IMR-90 (cell line): ENCODE data around the gene ELOVL2. TPM values are rescaled to one million over a fixed set of nuclear protein-coding genes. Genes with fewer than 3 reads are reported as not detected.

Experiments used
- ATAC-seq: fragments of 200-7000 bp; cut with Tn5 transposase; 2 replicates; pipeline ENCODE4 v1.9.1; 2020; ENCODE audit warnings: low read depth, mild to moderate bottlenecking, moderate library complexity
- BruUV-seq: library from RNA; stranded (reverse); fragments of 400-500 nt; replicated peaks from 2 replicates; lab custom pipeline; 2021; lab: Mats Ljungman, UMichigan
- CTCF ChIA-PET: fragments of 300-600 bp; formaldehyde crosslinking; extraction: SDS; loops from one replicate; lab custom pipeline; 2021; ENCODE audit warnings: antibody characterized with exemption; lab: Yijun Ruan, JAX
- POLR2A ChIA-PET: fragments of 300-600 bp; sonication (Branson Sonifier 250); formaldehyde crosslinking; loops from one replicate; lab custom pipeline; 2022; ENCODE audit warnings: antibody characterized with exemption; ENCODE audit not compliant: unreplicated experiment; lab: Charles Lee
- DNase-seq: peaks from one replicate; pipeline ENCODE4 v3.0.0; 2013
- H2AFZ ChIP-seq: replicated peaks from 2 replicates; pipeline ENCODE3; 2013; ENCODE audit warnings: low read length, mild to moderate bottlenecking; ENCODE audit not compliant: poor library complexity
- H2AK5ac ChIP-seq: 2 replicates; pipeline ENCODE4 v1.6.1; 2013; ENCODE audit warnings: low read depth, low read length, inconsistent platforms
- H2AK9ac ChIP-seq: replicated peaks from 2 replicates; pipeline ENCODE3; 2013; ENCODE audit warnings: mild to moderate bottlenecking, low read depth, low read length, moderate library complexity; ENCODE audit not compliant: poor library complexity
- H2BK120ac ChIP-seq: 2 replicates; pipeline ENCODE4 v1.6.1; 2013; ENCODE audit warnings: low read depth, low read length, inconsistent platforms
- H2BK15ac ChIP-seq: 3 replicates; pipeline ENCODE4 v1.6.1; 2013; ENCODE audit warnings: low read depth, low read length, inconsistent platforms
- H2BK20ac ChIP-seq: 2 replicates; pipeline ENCODE4 v1.6.1; 2013; ENCODE audit warnings: low read depth, mild to moderate bottlenecking, inconsistent platforms, low read length, moderate library complexity
- H2BK5ac ChIP-seq: 2 replicates; pipeline ENCODE4 v1.6.1; 2013; ENCODE audit warnings: mild to moderate bottlenecking, low read depth, low read length, inconsistent platforms; ENCODE audit not compliant: poor library complexity, severe bottlenecking
- H3K14ac ChIP-seq: replicated peaks from 2 replicates; pipeline ENCODE4 v1.6.1; 2013; ENCODE audit warnings: low read depth, low read length, inconsistent platforms
- H3K18ac ChIP-seq: 2 replicates; pipeline ENCODE4 v1.6.1; 2013; ENCODE audit warnings: low read depth, low read length, control low read depth
- H3K23ac ChIP-seq: 2 replicates; pipeline ENCODE4 v1.6.1; 2013; ENCODE audit warnings: low read depth, low read length, inconsistent platforms
- H3K27ac ChIP-seq: 2 replicates; pipeline ENCODE4 v1.5.1; 2013; ENCODE audit warnings: mild to moderate bottlenecking, control low read depth, low read length; ENCODE audit not compliant: insufficient read depth
- H3K27me3 ChIP-seq: 2 replicates; pipeline ENCODE4 v1.6.1; 2013; ENCODE audit warnings: low read length; ENCODE audit not compliant: control insufficient read depth, insufficient read depth
- H3K36me3 ChIP-seq: 2 replicates; pipeline ENCODE4 v1.6.1; 2013; ENCODE audit warnings: low read length, mixed read lengths; ENCODE audit not compliant: control insufficient read depth, insufficient read depth
- H3K4ac ChIP-seq: 2 replicates; pipeline ENCODE4 v1.6.1; 2013; ENCODE audit warnings: low read depth, low read length, inconsistent platforms
- H3K4me1 ChIP-seq: 2 replicates; pipeline ENCODE4 v1.6.1; 2013; ENCODE audit warnings: low read length, mixed read lengths; ENCODE audit not compliant: control insufficient read depth, insufficient read depth
- H3K4me2 ChIP-seq: 2 replicates; pipeline ENCODE4 v1.6.1; 2013; ENCODE audit warnings: low read depth, mild to moderate bottlenecking, control low read depth, low read length, moderate library complexity
- H3K4me3 ChIP-seq: 2 replicates; pipeline ENCODE4 v1.5.1; 2013; ENCODE audit warnings: low read depth, mild to moderate bottlenecking, control low read depth, low read length, moderate library complexity; ENCODE audit not compliant: insufficient read depth
- H3K56ac ChIP-seq: 2 replicates; pipeline ENCODE4 v1.6.1; 2013; ENCODE audit warnings: low read length, inconsistent platforms; ENCODE audit not compliant: insufficient read depth; ENCODE audit errors: extremely low read depth
- H3K79me1 ChIP-seq, 2 experiments: 2 replicates each; pipeline ENCODE4 v1.6.1; 2013; ENCODE audit warnings: low read length in 2 of 2, inconsistent platforms in 1 of 2, low read depth in 1 of 2
- H3K9ac ChIP-seq: 2 replicates; pipeline ENCODE4 v1.6.1; 2013; ENCODE audit warnings: low read depth, low read length, control low read depth
- H3K9me1 ChIP-seq: 2 replicates; pipeline ENCODE4 v1.6.1; 2013; ENCODE audit warnings: low read length, inconsistent platforms; ENCODE audit not compliant: insufficient read depth
- H3K9me3 ChIP-seq: 2 replicates; pipeline ENCODE4 v1.6.1; 2013; ENCODE audit warnings: low read length; ENCODE audit not compliant: control insufficient read depth, insufficient read depth
- H4K20me1 ChIP-seq: 2 replicates; pipeline ENCODE4 v1.6.1; 2013; ENCODE audit warnings: low read length, inconsistent platforms; ENCODE audit not compliant: insufficient read depth
- H4K5ac ChIP-seq: 2 replicates; pipeline ENCODE4 v1.6.1; 2013; ENCODE audit warnings: mild to moderate bottlenecking, low read depth, low read length, control low read depth
- H4K8ac ChIP-seq, 2 experiments: 2 replicates each; pipeline ENCODE4 v1.6.1; 2013; ENCODE audit warnings: low read depth in 2 of 2, low read length in 2 of 2, control low read depth in 1 of 2, inconsistent platforms in 1 of 2
- H4K91ac ChIP-seq: 2 replicates; pipeline ENCODE4 v1.6.1; 2013; ENCODE audit warnings: low read depth, low read length, inconsistent platforms; ENCODE audit not compliant: insufficient read depth
- CEBPB ChIP-seq: IDR thresholded peaks from 2 replicates; pipeline ENCODE4 v1.6.1; 2012; ENCODE audit warnings: low read depth, low read length, improper control_type of control experiment
- CHD1 ChIP-seq: IDR thresholded peaks from 2 replicates; pipeline ENCODE4 v1.6.1; 2012; ENCODE audit warnings: low read depth, low read length, improper control_type of control experiment
- CTCF ChIP-seq: conservative IDR thresholded peaks from 2 replicates; pipeline ENCODE4 v1.5.1; 2012; ENCODE audit warnings: mild to moderate bottlenecking, low read depth, low read length, improper control_type of control experiment
- ELK1 ChIP-seq: fragments of 150-350 bp; IDR thresholded peaks from 2 replicates; pipeline ENCODE4 v1.6.1; 2016; ENCODE audit warnings: low read depth, mild to moderate bottlenecking, low read length, moderate library complexity, borderline replicate concordance
- FOS ChIP-seq: fragments of 150-350 bp; IDR thresholded peaks from 2 replicates; pipeline ENCODE4 v1.6.1; 2016; ENCODE audit warnings: low read depth, low read length
- MXI1 ChIP-seq: IDR thresholded peaks from 2 replicates; pipeline ENCODE4 v1.6.1; 2012; ENCODE audit warnings: low read depth, mild to moderate bottlenecking, low read length, moderate library complexity, borderline replicate concordance
- POLR2A ChIP-seq: IDR thresholded peaks from 2 replicates; pipeline ENCODE4 v1.6.1; 2012; ENCODE audit warnings: mild to moderate bottlenecking, low read depth, low read length
- RCOR1 ChIP-seq: IDR thresholded peaks from 2 replicates; pipeline ENCODE4 v1.6.1; 2012; ENCODE audit warnings: mild to moderate bottlenecking, low read length, improper control_type of control experiment; ENCODE audit not compliant: insufficient replicate concordance
- SMC3 ChIP-seq: fragments of 150-350 bp; IDR thresholded peaks from 2 replicates; pipeline ENCODE4 v1.6.1; 2016; ENCODE audit warnings: low read depth, mild to moderate bottlenecking, antibody characterized with exemption, low read length, moderate library complexity
- WGBS, 2 experiments: methylation state at CpG; one replicate each; pipeline versions ENCODE4 v1.1.5 to v1.1.7; 2013; ENCODE audit warnings: missing lambda C conversion rate in 2 of 2; ENCODE audit not compliant: insufficient read length in 1 of 2; ENCODE audit errors: extremely low coverage in 2 of 2; 5-methylcytosine and 5-hydroxymethylcytosine counted together
- dilution Hi-C: fragments of 300-500 bp; cut with HindIII; formaldehyde crosslinking; loops from one replicate; pipeline ENCODE4 v1.14.3; 2018; ENCODE audit warnings: low sequenced_read_pairs; ENCODE audit not compliant: unreplicated experiment
- in situ Hi-C: fragments of 300-500 bp; cut with MboI; formaldehyde crosslinking; loops from 3 replicates; pipeline ENCODE4 v1.14.3; 2019; ENCODE audit warnings: low sequenced_read_pairs, inconsistent platforms, mixed read lengths
- intact Hi-C: fragments of 100-400 bp; cut with micrococcal nuclease; formaldehyde crosslinking; loops from 2 replicates; pipeline ENCODE4 v1.10.0; 2022
- polyA plus RNA-seq, 3 experiments: library from polyadenylated mRNA; depleted of rRNA; stranded (reverse); fragments of >200 nt; gene quantifications; 2 replicates each; pipeline ENCODE4 v1.2.3, GENCODE V29; 2012; ENCODE audit warnings: low replicate concordance in 1 of 3
- total RNA-seq: library from RNA; depleted of rRNA; stranded (reverse); fragments of >200 nt; gene quantifications from 2 replicates; pipeline ENCODE4 v1.2.3, GENCODE V29; 2012

Gene ELOVL2
- total and polyA plus RNA-seq, 2 of the 4 experiments (the other 2 are of a cell fraction): 6.3 to 7.9 TPM

- TF ChIP-seq MXI1 (no peak), FOS (no peak), RCOR1 (no peak), CEBPB (no peak)
These were observed 4.0 kb downstream of the ELOVL2 start (continued) for GRCh38 chr6:11040134-11040533.

GRCh38 chr6:11039040-11039439 lies 5.1 kb downstream of the ELOVL2 start:
- peaks cover 0 to 11% of the 10 kb centered on the region in 2 experiments; a peak in 1 of 4 replicates for H3K79me1 ChIP-seq
- BruUV-seq: no TSS peak
- no peaks in the 10 kb centered on the region for H3K9me3 ChIP-seq
- ChIA-PET CTCF (interaction anchor here (1.0 to 1.5 kb wide), 2 partner anchors 78 to 84 kb away, joined by 3 to 8 read pairs; no protein-coding TSS in a partner anchor), POLR2A (no interaction called here)
- peak overlapping the region; percentile 49; the same call in 1 of the 2 replicates for H3K23ac ChIP-seq
- no peaks in the 10 kb centered on the region for H4K20me1 ChIP-seq
- H4K8ac ChIP-seq: peak overlapping the region in 1 of 2 experiments; percentile 26; a peak in 2 of 4 replicates
- peak overlapping the region; percentile 48 for H4K91ac ChIP-seq
- DNase-seq (no peak), ATAC-seq (no peak)
- no peak overlapping the region for H2BK5ac ChIP-seq
- H3K4me1 ChIP-seq: peaks cover 10% of the 10 kb centered on the region
- H3K27me3 ChIP-seq: no peaks in the 10 kb centered on the region
- H2BK120ac ChIP-seq: peak overlapping the region; percentile 36; the same call in 1 of the 2 replicates
- peak overlapping the region; percentile 41 for H2BK20ac ChIP-seq
- TF ChIP-seq CTCF (no peak), SMC3 (no peak), ELK1 (no peak), POLR2A (no peak), FOS (no peak), CHD1 (no peak)
- no peak overlapping the region for H3K4me3 ChIP-seq
- WGBS, 2 experiments: no CpG with 5 or more reads among the region's 1 CpG
- peak overlapping the region; percentile 80; the same call in 1 of the 2 replicates for H4K5ac ChIP-seq
- intact Hi-C loops: no loop called here
- H3K4me2 ChIP-seq: peak overlapping the region; percentile 45
- no peak overlapping the region for H3K27ac ChIP-seq
- H3K9me1 ChIP-seq: no peaks in the 10 kb centered on the region
- H3K18ac ChIP-seq: peak overlapping the region; percentile 61; the same call in 1 of the 2 replicates
- H2AFZ ChIP-seq: no peak overlapping the region
- peak overlapping the region; percentile 22; the same call in 1 of the 2 replicates for H3K4ac ChIP-seq
- no peak overlapping the region for H2AK9ac ChIP-seq
- dilution Hi-C loops: no loop called here
- in situ Hi-C loops: no loop called here
- no peak overlapping the region for H3K9ac ChIP-seq
- H3K36me3 ChIP-seq: no peaks in the 10 kb centered on the region
- H2AK5ac ChIP-seq: peak overlapping the region; percentile 20; the same call in 1 of the 2 replicates
- no peak overlapping the region for H3K56ac ChIP-seq
- H3K14ac ChIP-seq: peak overlapping the region; percentile 64
- peak overlapping the region; percentile 70; the same call in 1 of the 3 replicates for H2BK15ac ChIP-seq
